CD4-positive, alpha-beta T cell treated with Interleukin-10 for 1 hour (primary cell): ENCODE data around the gene EYA3.

ENCODE experiments used
- DNase-seq: peaks from one replicate; pipeline ENCODE4 v3.0.0-alpha.2; 2020

The EYA3 gene

GRCh38 chr1:27935721-27936120 lies 152.7 kb downstream of the EYA3 start:
- no peak for DNase-seq

- no peak for DNase-seq
Observed at GRCh38 chr1:27934818-27935549, 153.4 kb downstream of the EYA3 start, which contains the start of gene SMPDL3B. Gene SMPDL3B (plus strand): TSS chr1:27935000. CDS start chr1:27935184, 184 bp downstream.

- no peak for DNase-seq
Observed at GRCh38 chr1:27931759-27932158, 156.7 kb downstream of the EYA3 start.

GRCh38 chr1:27931184-27931583 lies 157.2 kb downstream of the EYA3 start:
- no peak for DNase-seq

DNA sequence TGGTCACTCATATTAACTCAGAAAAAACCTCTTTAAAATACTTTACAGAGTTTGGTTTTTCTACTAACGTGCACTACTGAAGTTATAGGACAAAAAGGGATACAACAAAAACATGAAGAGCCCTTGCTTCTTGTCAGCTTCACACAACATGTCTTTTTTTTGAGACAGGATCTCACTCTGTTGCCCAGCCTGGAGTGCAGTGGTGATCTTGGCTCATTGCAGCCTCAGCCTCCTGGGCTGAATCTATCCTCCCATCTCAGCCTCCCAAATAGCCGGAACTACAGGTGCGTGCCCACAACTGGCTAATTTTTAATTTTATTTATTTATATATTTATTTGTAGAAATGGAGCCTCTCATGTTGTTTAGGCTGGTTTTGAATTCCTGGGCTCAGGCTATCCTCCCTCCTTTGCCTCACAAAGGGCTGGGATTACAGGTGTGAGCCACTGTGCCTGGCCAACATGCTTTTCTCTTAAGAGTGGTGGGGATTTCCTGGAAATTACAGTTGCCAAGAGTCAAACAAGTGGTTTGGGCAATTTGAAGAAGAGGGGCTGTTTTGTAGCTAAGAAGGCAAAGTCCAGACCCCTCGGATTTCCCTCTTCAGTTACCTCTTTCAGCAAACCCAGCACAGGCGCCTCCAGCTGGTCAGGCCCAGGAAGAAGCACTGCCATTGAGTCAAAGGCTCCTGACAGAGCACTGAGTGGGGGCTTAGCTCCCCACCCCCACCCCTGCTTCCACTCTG lies 160.0 kb downstream of the EYA3 start:
- DNase-seq: no peak

GRCh38 chr1:27922272-27922671 lies 166.1 kb downstream of the EYA3 start:
- no peak for DNase-seq
